Hematopoietic multipotent progenitor cell treated with erythropoietin and hydrocortisone succinate and interleukin-3 and kit ligand, for 17 days (in vitro differentiated cells): ENCODE measurements around the gene TFRC.
"Not testable (repeated sequence)": the region's sequence is repeated elsewhere in the genome, so short reads cannot be mapped to it uniquely, and the experiment has no call there.

Experiments used
- DNase-seq: peaks from one replicate; pipeline ENCODE4 v3.0.0-alpha.2; 2015; ENCODE audit warnings: low spot score

Gene TFRC

DNA sequence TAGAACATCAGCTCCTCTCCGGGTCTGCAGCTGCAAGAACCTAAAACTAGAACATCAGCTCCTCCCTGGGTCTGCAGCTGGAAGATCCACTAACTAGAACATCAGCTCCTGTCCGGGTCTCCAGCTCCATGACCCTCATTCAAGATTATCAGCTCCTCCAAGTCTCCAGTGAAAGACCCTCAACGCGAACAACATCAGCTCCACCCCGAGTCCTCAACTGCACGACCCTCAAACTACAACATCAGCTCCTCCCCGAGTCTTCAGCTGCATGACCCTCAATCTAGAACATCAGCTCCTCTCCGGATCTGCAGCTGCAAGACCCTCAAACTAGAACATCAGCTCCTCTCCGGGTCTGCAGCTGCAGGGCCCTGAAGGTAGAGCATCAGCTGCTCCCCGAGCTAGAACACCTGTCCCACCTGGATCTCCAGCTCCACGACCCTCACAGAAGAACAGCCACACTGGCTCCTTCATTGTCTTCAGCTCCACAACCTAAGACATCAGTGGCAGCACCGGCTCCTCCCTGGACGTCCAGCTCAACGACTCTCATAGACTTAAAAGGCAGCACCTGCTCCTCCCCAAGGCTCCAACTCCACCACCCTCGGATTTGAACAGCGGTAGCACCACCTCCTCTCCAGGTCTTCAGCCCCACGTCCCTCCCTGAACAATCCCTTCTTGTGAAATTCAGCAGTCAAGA is 77.4 kb downstream of the TFRC start:
- DNase-seq = not testable (repeated sequence)

DNA sequence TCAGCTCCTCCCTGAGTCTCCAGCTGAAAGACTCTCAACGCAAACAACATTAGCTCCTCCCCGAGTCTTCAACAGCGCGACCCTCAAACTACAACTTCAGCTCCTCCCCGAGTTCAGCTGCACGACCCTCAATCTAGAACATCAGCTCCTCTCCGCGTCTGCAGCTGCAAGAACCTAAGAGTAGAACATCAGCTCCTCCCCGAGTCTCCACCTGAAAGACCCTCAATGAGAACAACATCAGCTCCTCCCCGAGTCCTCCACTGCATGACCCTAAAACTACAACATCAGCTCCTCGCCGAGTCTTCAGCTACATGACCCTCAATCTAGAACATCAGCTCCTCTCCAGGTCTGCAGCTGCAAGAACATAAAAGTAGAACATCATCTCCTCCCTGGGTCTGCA is 78.3 kb downstream of the TFRC start:
- no peak for DNase-seq

- DNase-seq = not testable (repeated sequence)
Measured at GRCh38 chr3:196002721-196003120, 79.2 kb downstream of the TFRC start.

DNA sequence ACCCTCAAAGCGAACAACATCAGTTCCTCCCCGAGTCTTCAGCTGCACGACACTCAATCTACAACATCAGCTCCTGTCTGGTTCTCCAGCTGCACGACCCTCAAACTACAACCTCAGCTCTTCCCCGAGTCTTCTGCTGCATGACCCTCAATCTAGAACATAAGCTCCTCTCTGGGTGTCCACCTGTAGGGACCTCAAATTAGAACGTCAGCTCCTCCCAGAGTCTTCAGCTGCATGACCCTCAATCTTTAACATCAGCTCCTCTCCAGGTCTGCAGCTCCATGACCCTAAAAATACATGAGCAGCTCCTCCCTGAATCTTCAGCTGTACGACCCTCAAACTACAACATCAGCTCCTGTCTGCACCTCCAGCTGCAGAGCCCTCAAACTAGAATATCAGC is 80.7 kb downstream of the TFRC start:
- DNase-seq = not testable (repeated sequence)

DNA sequence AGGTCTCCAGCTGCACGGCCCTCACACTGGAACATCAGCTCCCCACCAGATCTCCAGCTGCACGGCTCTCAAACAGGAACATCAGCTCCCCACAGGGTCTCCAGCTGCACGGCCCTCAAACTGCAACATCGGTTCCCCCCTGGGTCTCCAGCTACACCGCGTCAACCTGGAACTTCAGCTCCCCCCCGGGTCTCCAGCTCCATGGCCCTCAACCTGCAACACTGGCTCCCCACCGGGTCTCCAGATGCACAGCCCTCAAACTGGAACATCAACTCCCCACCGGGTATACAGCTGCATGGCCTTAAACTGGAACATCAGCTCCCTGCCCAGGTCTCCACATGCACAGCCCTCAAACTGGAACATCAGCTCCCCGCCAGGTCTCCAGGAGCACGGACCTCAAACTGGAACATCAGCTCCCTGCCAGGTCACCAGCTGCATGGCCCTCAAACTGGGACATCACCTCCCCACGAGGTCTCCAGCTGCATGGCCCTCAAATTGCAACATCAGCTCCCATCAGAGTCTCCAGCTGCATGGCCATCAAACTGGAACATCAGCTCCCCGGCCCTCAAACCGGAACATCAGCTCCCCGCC is 81.4 kb downstream of the TFRC start:
- not testable (repeated sequence) for DNase-seq

GRCh38 chr3:195999896-196000295 is 82.0 kb downstream of the TFRC start:
- no peak for DNase-seq
